HepG2 (cell line): ENCODE results near the gene THRA. TPM values are rescaled to one million over a fixed set of nuclear protein-coding genes. Genes with fewer than 3 reads are reported as not detected.
A peak's percentile ranks its signal among the peaks of the same experiment; 100 is the strongest.

ENCODE experiments used
- ATF2 ChIP-seq: sonication (generic); formaldehyde crosslinking; IDR thresholded peaks from 2 replicates; pipeline ENCODE4 v1.4.0; 2020; ENCODE audit warnings: missing genetic modification reagents
- CBX5 ChIP-seq: sonication (generic); formaldehyde crosslinking; IDR thresholded peaks from 2 replicates; pipeline ENCODE4 v1.4.0; 2020; ENCODE audit warnings: missing genetic modification reagents, borderline replicate concordance
- CREB3 ChIP-seq: sonication (generic); formaldehyde crosslinking; IDR thresholded peaks from 2 replicates; pipeline ENCODE4 v1.5.0; 2020; ENCODE audit warnings: missing genetic modification reagents
- FOSL2 ChIP-seq: sonication (generic); formaldehyde crosslinking; IDR thresholded peaks from 2 replicates; pipeline ENCODE4 v1.4.0; 2020; ENCODE audit warnings: missing genetic modification reagents
- IRF9 ChIP-seq: sonication (generic); formaldehyde crosslinking; IDR thresholded peaks from 2 replicates; pipeline ENCODE4 v1.8.0; 2022; ENCODE audit warnings: missing genetic modification reagents, mild to moderate bottlenecking, borderline replicate concordance
- RFXANK ChIP-seq: IDR thresholded peaks from 2 replicates; pipeline ENCODE4 v1.6.1; 2016
- RNF219 ChIP-seq: sonication (generic); formaldehyde crosslinking; IDR thresholded peaks from 2 replicates; pipeline ENCODE4 v1.5.0; 2020; ENCODE audit warnings: mild to moderate bottlenecking, missing genetic modification reagents
- TMF1 ChIP-seq: sonication (generic); formaldehyde crosslinking; IDR thresholded peaks from 2 replicates; pipeline ENCODE4 v1.8.1; 2022; ENCODE audit warnings: low read depth, missing genetic modification reagents
- U2AF1 ChIP-seq: fragments of 200-400 bp; formaldehyde crosslinking; optimal IDR thresholded peaks from 2 replicates; pipeline ENCODE3; 2017; ENCODE audit warnings: mild to moderate bottlenecking, low read depth, low read length
- ZBTB26 ChIP-seq: IDR thresholded peaks from 2 replicates; pipeline ENCODE4 v1.6.1; 2016; ENCODE audit warnings: missing compliant biosample characterization, missing genetic modification reagents, borderline replicate concordance
- ZBTB49 ChIP-seq: sonication (generic); formaldehyde crosslinking; IDR thresholded peaks from 2 replicates; pipeline ENCODE4 v1.4.0; 2020; ENCODE audit warnings: missing genetic modification reagents, borderline replicate concordance
- ZNF256 ChIP-seq: sonication (generic); formaldehyde crosslinking; conservative IDR thresholded peaks from 2 replicates; pipeline ENCODE4 v1.4.0; 2020; ENCODE audit warnings: missing genetic modification reagents
- ZNF280D ChIP-seq: sonication (generic); formaldehyde crosslinking; IDR thresholded peaks from 2 replicates; pipeline ENCODE4 v1.5.1; 2020; ENCODE audit warnings: mild to moderate bottlenecking, missing genetic modification reagents
- ZNF30 ChIP-seq: sonication (generic); formaldehyde crosslinking; IDR thresholded peaks from 2 replicates; pipeline ENCODE4 v1.5.0; 2020; ENCODE audit warnings: mild to moderate bottlenecking, missing genetic modification reagents
- ZZZ3 ChIP-seq: sonication (generic); formaldehyde crosslinking; IDR thresholded peaks from 2 replicates; pipeline ENCODE4 v1.4.0; 2020; ENCODE audit warnings: missing genetic modification reagents, mild to moderate bottlenecking, borderline replicate concordance
- polyA plus RNA-seq, 8 experiments: library from polyadenylated mRNA; depleted of rRNA in 3 of 8; stranded (reverse) in 7 of 8; unstranded in 1 of 8; fragments of >200 nt; fragmentation: Illumina TruSeq in 4 of 8; extraction: Trizol in 4 of 8; gene quantifications; 2 replicates each; pipeline versions ENCODE4 v1.2.1 to v1.2.3, GENCODE V29; 2011 to 2016; ENCODE audit warnings: low read depth in 4 of 8, missing spikeins in 1 of 8, mixed read lengths in 1 of 8; ENCODE audit not compliant: insufficient read depth in 1 of 8
- total RNA-seq, 5 experiments: library from RNA; depleted of rRNA; stranded (reverse); fragments of >200 nt; fragmentation: Illumina TruSeq; extraction: Trizol; gene quantifications; 2 replicates each; pipeline ENCODE4 v1.2.3, GENCODE V29; 2016; ENCODE audit warnings: low read depth in 1 of 5

THRA gene
- total and polyA plus RNA-seq, 2 of the 13 experiments (the other 11 are each of a cell fraction or from before 2014, with no cell fraction given) = 8.0 to 9.9 TPM

- TF ChIP-seq RNF219 (no peak), ZNF30 (CRISPR knock-in tag) (no peak), ZNF280D (peak; percentile 88; the same call in 1 of the 2 replicates), CREB3 (peak; percentile 42; the same call in 1 of the 2 replicates), IRF9 (no peak), RFXANK (CRISPR knock-in tag) (peak; percentile 61; the same call in 1 of the 2 replicates), U2AF1 (no peak), ZNF256 (CRISPR knock-in tag) (peak; percentile 58; the same call in 1 of the 2 replicates), ZBTB26 (CRISPR knock-in tag) (peak; percentile 94), ZBTB49 (CRISPR knock-in tag) (no peak), TMF1 (CRISPR knock-in tag) (peak; percentile 76; the same call in 1 of the 2 replicates), CBX5 (CRISPR knock-in tag) (no peak; the same call in 1 of the 2 replicates), ZZZ3 (CRISPR knock-in tag) (0 out of 2 replicates have a peak, but pooled peaks have one; percentile 58), FOSL2 (CRISPR knock-in tag) (peak; percentile 59), ATF2 (CRISPR knock-in tag) (peak; percentile 70; the same call in 1 of the 2 replicates)
Measured at GRCh38 chr17:40113110-40113906, 50.5 kb downstream of the THRA start (continued).
